ENCODE data around the gene UTP20.
"Not testable (repeated sequence)": the region's sequence is repeated elsewhere in the genome, so short reads cannot be mapped to it uniquely, and the experiment has no call there.

Gene UTP20

DNA sequence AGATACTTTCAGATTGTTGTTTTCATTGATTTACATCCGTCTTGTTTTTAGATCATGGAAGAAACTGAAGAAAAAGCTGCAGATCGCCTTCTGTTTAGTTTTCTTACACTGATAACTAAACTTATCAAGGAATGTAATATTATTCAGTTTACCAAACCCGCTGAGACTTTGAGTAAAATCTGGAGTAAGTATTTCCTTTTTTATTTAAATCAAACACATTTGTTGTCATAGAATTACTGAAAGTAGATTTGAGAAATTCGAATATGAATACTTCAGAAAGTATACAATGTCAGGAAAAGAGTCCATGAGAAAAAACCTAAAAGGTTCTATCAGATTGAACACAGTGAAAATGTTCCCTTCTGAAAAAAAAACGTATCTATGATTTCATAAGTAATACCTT lies 95.7 kb downstream of the UTP20 start:
- no peak overlapping the region for H3K9ac ChIP-seq
- H3K79me2 ChIP-seq (ENCODE audit: insufficient read depth, low read depth), result no peaks in the 10 kb centered on the region
- H3K4me2 ChIP-seq, result no peak overlapping the region
- no peaks in the 10 kb centered on the region for H3K4me1 ChIP-seq (ENCODE audit: low read depth, poor library complexity, severe bottlenecking)
- TF ChIP-seq, protein P1, sequence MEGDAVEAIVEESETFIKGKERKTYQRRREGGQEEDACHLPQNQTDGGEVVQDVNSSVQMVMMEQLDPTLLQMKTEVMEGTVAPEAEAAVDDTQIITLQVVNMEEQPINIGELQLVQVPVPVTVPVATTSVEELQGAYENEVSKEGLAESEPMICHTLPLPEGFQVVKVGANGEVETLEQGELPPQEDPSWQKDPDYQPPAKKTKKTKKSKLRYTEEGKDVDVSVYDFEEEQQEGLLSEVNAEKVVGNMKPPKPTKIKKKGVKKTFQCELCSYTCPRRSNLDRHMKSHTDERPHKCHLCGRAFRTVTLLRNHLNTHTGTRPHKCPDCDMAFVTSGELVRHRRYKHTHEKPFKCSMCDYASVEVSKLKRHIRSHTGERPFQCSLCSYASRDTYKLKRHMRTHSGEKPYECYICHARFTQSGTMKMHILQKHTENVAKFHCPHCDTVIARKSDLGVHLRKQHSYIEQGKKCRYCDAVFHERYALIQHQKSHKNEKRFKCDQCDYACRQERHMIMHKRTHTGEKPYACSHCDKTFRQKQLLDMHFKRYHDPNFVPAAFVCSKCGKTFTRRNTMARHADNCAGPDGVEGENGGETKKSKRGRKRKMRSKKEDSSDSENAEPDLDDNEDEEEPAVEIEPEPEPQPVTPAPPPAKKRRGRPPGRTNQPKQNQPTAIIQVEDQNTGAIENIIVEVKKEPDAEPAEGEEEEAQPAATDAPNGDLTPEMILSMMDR (conservative IDR thresholded peaks at IDR 0.05; ENCODE audit: low read depth, low read length), result no peak
- H3K4me3 ChIP-seq (IDR thresholded peaks at IDR 0.05; ENCODE audit: insufficient read depth, low read depth, low read length), result no peak overlapping the region
- H3K36me3 ChIP-seq (ENCODE audit: insufficient read depth), result no peaks in the 10 kb centered on the region; the same call in 1 of the 2 replicates
- no peak overlapping the region for H2AFZ ChIP-seq (ENCODE audit: low read depth)
- H4K20me1 ChIP-seq (ENCODE audit: insufficient read depth), result no peaks in the 10 kb centered on the region
- H3K27ac ChIP-seq, result no peak overlapping the region
- no peaks in the 10 kb centered on the region for H3K27me3 ChIP-seq (ENCODE audit: insufficient read depth, low read depth)

DNA sequence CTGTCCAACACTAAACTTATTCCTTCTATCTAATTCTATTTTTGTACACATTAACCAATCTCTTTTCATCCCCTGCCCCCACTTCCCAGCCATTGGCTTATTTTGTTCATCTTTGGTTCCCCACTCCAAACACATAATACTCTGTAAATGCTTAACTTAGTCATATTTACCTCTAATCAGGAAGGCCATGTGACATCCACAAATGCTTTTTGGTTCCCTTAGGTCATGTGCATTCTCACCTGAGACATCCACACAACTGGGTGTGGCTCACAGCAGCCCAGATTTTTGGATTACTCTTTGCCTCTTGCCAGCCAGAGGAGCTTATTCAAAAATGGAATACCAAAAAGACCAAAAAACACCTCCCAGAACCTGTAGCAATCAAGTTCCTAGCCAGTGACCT lies 99.2 kb downstream of the UTP20 start:
- H3K4me3 ChIP-seq (IDR thresholded peaks at IDR 0.05; ENCODE audit: insufficient read depth, low read depth, low read length), result no peak overlapping the region
- H3K79me2 ChIP-seq (ENCODE audit: insufficient read depth, low read depth), result no peaks in the 10 kb centered on the region
- H3K9ac ChIP-seq, result no peak overlapping the region
- H2AFZ ChIP-seq (ENCODE audit: low read depth), result no peak overlapping the region
- H3K4me1 ChIP-seq (ENCODE audit: low read depth, poor library complexity, severe bottlenecking), result no peaks in the 10 kb centered on the region
- H3K36me3 ChIP-seq (ENCODE audit: insufficient read depth), result no peaks in the 10 kb centered on the region; the same call in 1 of the 2 replicates
- TF ChIP-seq, protein P1 (conservative IDR thresholded peaks at IDR 0.05; ENCODE audit: low read depth, low read length), result no peak
- H3K27ac ChIP-seq, result no peak overlapping the region
- H3K27me3 ChIP-seq (ENCODE audit: insufficient read depth, low read depth), result no peaks in the 10 kb centered on the region
- H3K4me2 ChIP-seq, result no peak overlapping the region
- no peaks in the 10 kb centered on the region for H4K20me1 ChIP-seq (ENCODE audit: insufficient read depth)

DNA sequence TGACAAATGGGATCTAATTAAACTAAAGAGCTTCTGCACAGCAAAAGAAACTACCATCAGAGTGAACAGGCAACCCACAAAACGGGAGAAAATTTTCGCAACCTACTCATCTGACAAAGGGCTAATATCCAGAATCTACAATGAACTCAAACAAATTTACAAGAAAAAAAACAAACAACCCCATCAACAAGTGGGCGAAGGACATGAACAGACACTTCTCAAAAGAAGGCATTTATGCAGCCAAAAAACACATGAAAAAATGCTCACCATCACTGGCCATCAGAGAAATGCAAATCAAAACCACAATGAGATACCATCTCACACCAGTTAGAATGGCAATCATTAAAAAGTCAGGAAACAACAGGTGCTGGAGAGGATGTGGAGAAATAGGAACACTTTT lies 111.3 kb downstream of the UTP20 start:
- not testable (repeated sequence) for H3K4me2 ChIP-seq; H3K4me1 ChIP-seq (ENCODE audit: low read depth, poor library complexity, severe bottlenecking); H3K27me3 ChIP-seq (ENCODE audit: insufficient read depth, low read depth); H2AFZ ChIP-seq (ENCODE audit: low read depth); H3K36me3 ChIP-seq (ENCODE audit: insufficient read depth); H3K79me2 ChIP-seq (ENCODE audit: insufficient read depth, low read depth); H3K9ac ChIP-seq; H4K20me1 ChIP-seq (ENCODE audit: insufficient read depth); H3K4me3 ChIP-seq (IDR thresholded peaks at IDR 0.05; ENCODE audit: insufficient read depth, low read depth, low read length); H3K27ac ChIP-seq

DNA sequence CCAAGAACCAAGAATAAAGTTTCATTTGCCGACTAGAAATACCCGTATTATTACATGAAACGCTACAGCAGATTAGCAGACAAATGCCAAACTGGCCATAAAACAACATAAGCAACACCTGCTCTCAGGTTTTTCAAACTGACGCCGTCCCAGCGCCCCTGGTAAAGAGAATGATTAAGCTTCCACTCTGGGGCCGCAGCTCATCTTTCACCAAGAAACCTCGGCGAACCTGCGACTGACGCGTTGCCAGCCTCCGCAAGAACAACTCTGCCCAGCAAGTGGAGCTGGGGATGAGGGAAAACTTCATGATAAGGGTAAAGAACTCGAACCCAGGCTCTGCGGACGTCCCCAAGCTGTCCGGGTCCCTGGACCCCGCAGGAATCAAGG lies 127.1 kb downstream of the UTP20 start:
- peak overlapping the region; percentile 95 for H3K4me2 ChIP-seq
- peak overlapping the region; percentile 78; the same call in 1 of the 2 replicates for H3K9ac ChIP-seq
- no peak overlapping the region for H3K4me3 ChIP-seq (IDR thresholded peaks at IDR 0.05; ENCODE audit: insufficient read depth, low read depth, low read length)
- H2AFZ ChIP-seq (ENCODE audit: low read depth), result peak overlapping the region; percentile 90
- H3K36me3 ChIP-seq (ENCODE audit: insufficient read depth), result no peaks in the 10 kb centered on the region
- peaks cover 24% of the 10 kb centered on the region; the same call in 1 of the 2 replicates for H3K79me2 ChIP-seq (ENCODE audit: insufficient read depth, low read depth)
- TF ChIP-seq, protein P1 (conservative IDR thresholded peaks at IDR 0.05; ENCODE audit: low read depth, low read length), result no peak
- H3K4me1 ChIP-seq (ENCODE audit: low read depth, poor library complexity, severe bottlenecking), result peaks cover 17% of the 10 kb centered on the region
- peak overlapping the region; percentile 68; the same call in 1 of the 2 replicates for H3K27ac ChIP-seq
- no peaks in the 10 kb centered on the region for H4K20me1 ChIP-seq (ENCODE audit: insufficient read depth)
- no peaks in the 10 kb centered on the region for H3K27me3 ChIP-seq (ENCODE audit: insufficient read depth, low read depth)

DNA sequence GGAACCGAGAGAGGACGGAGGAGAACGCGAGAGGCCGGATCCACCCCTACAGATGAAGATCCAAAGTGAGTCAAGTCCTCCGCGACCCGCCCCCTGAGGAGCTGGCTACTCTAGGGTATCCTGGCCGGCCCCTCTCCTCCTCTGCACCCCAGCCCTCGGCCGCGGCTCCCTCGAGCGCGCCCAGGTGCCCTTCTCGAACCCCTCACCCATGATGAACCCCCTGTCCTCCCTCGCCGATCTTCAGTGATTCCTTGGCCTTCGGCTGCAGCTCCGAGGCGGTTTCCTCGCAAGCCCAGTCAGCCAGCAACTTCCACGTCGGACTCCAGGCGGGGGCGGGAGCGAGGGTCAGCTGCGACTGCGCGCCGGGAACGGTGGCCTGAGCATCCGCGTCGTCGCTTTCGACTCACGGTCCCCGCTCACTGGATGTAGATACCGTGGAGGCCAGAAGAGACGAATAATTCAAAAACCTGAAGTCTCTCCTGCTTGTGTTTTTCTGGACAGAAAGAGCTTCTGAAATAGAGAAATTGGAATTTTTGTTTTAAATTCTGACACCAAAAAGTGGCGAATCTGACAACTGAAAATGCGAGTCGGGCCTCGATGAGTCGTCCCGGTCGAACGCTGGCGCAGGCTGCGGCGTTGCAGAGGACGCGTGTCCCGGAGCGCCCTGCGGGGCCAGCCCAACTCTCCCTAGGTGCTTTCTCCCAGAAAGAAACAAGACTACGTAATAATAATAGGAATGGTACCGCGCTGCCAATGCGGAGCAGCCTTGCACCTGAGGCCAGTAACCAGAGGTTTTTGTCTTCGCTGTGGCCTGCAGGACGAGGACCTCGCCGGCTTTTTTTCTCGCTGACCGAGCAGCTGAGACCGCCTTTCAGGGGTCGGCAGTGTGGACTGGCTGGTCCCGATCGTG lies 127.8 kb downstream of the UTP20 start, which contains the start of gene ARL1:
Gene ARL1, minus strand, starts transcription at position 337 of the 910 bp plus-strand sequence. Its CDS starts 127 bp downstream, at position 210.
- Histone ChIP-seq H3K4me2 (peak within 1 kb of the TSS; percentile 95), H3K4me3 (IDR thresholded peaks at IDR 0.05; ENCODE audit: insufficient read depth, low read depth, low read length) (no peak within 1 kb of the TSS), H3K79me2 (ENCODE audit: insufficient read depth, low read depth) (peaks cover 24% of the 10 kb centered on the region; the same call in 1 of the 2 replicates), H2AFZ (ENCODE audit: low read depth) (peak within 1 kb of the TSS; percentile 90), H3K27ac (peak within 1 kb of the TSS; percentile 68), H3K4me1 (ENCODE audit: low read depth, poor library complexity, severe bottlenecking) (peaks cover 17% of the 10 kb centered on the region), H4K20me1 (ENCODE audit: insufficient read depth) (no peaks in the 10 kb centered on the region), H3K36me3 (ENCODE audit: insufficient read depth) (no peaks in the 10 kb centered on the region), H3K9ac (peak within 1 kb of the TSS; percentile 78), H3K27me3 (ENCODE audit: insufficient read depth, low read depth) (no peaks in the 10 kb centered on the region)
- TF ChIP-seq, protein P1 (conservative IDR thresholded peaks at IDR 0.05; ENCODE audit: low read depth, low read length), result no peak

DNA sequence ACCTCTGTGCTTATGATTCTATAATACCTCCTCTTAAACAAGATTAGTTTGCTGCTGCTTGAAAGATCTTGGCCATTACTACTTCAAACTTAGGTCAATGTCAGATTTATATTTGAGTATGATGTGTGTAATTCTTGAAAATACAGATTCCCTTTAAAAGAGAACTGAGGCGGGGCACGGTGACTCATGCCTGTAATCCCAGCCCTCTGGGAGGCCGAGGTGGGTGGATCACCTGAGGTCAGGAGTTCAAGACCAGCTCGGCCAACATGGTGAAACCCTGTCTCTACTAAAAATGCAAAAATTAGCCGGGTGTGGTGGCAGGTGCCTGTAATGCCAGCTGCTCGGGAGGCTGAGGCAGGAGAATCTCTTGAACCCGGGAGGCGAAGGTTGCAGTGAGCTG lies 130.3 kb downstream of the UTP20 start:
- H3K36me3 ChIP-seq (ENCODE audit: insufficient read depth); H4K20me1 ChIP-seq (ENCODE audit: insufficient read depth); H3K27ac ChIP-seq; H2AFZ ChIP-seq (ENCODE audit: low read depth); H3K4me2 ChIP-seq; H3K4me3 ChIP-seq (IDR thresholded peaks at IDR 0.05; ENCODE audit: insufficient read depth, low read depth, low read length); H3K27me3 ChIP-seq (ENCODE audit: insufficient read depth, low read depth); H3K9ac ChIP-seq: not testable (repeated sequence)
- Histone ChIP-seq H3K4me1 (ENCODE audit: low read depth, poor library complexity, severe bottlenecking) (peaks cover 16% of the 10 kb centered on the region), H3K79me2 (ENCODE audit: insufficient read depth, low read depth) (peaks cover 14% of the 10 kb centered on the region; the same call in 1 of the 2 replicates)

All from KMS-11 (cell line).